Right lobe of liver (tissue), 6 donors: ENCODE data around the gene PCDHGC3. TPM values are rescaled to one million over a fixed set of nuclear protein-coding genes. Genes with fewer than 3 reads are reported as not detected.
A peak's percentile ranks its signal among the peaks of the same experiment; 100 is the strongest.

Source experiments
- ATAC-seq, 4 donors: fragments of 200-7000 bp; cut with Tn5 transposase; one replicate each; pipeline ENCODE4 v1.9.1; 2020; ENCODE audit warnings: mild to moderate bottlenecking in 4 of 4, moderate library complexity in 4 of 4
- DNase-seq, 3 donors: peaks; one replicate each; pipeline ENCODE4 v3.0.0-alpha.2; 2020
- H3K27ac ChIP-seq, 3 donors: fragments of 200-600 bp; one replicate each; pipeline ENCODE4 v1.8.0; 2022
- H3K27me3 ChIP-seq, 2 donors: fragments of 200-600 bp; one replicate each; pipeline ENCODE4 v1.8.0; 2022
- H3K36me3 ChIP-seq, 4 donors: fragments of 200-600 bp; sonication (generic) in 1 of 4; one replicate each; pipeline versions ENCODE4 v1.5.1 to v1.8.0; 2017 to 2022; ENCODE audit warnings: control low read depth in 1 of 4
- H3K4me1 ChIP-seq, 4 donors: fragments of 200-600 bp; sonication (generic) in 1 of 4; one replicate each; pipeline versions ENCODE4 v1.5.1 to v1.8.0; 2017 to 2022; ENCODE audit warnings: control low read depth in 1 of 4
- H3K4me3 ChIP-seq, 3 donors: fragments of 200-600 bp; one replicate each; pipeline ENCODE4 v1.8.0; 2022
- H3K9me3 ChIP-seq, 4 donors: fragments of 200-600 bp; sonication (generic) in 1 of 4; one replicate each; pipeline versions ENCODE4 v1.5.1 to v1.8.0; 2017 to 2022; ENCODE audit warnings: control low read depth in 1 of 4
- POLR2A ChIP-seq: fragments of 450-650 bp; IDR thresholded peaks from one replicate; pipeline ENCODE4 v1.6.1; 2017; ENCODE audit warnings: antibody characterized with exemption, mild to moderate bottlenecking
- WGBS: methylation state at CpG from one replicate; pipeline ENCODE4 v1.1.6; 2018; ENCODE audit warnings: low coverage, low lambda C conversion rate; ENCODE audit not compliant: insufficient coverage; ENCODE audit errors: missing lambda C conversion rate; 5-methylcytosine and 5-hydroxymethylcytosine counted together
- intact Hi-C, 2 donors: fragments of 100-400 bp; cut with DNase I; formaldehyde crosslinking; loops; one replicate each; pipeline versions ENCODE4 v1.11.2 to v1.14.1; 2022
- total RNA-seq, 6 experiments: library from RNA; depleted of rRNA in 2 of 6; stranded (reverse); fragments of >200 nt in 2 of 6; fragmentation: NEBNext Ultra II Directional in 3 of 6; extraction: Animal tissue kit (Norgen Biotek cat#: 25700) in 3 of 6; gene quantifications; one replicate each; pipeline versions ENCODE4 v1.1.0 to v1.2.4, GENCODE V29; 2016 to 2023
- TF ChIP-seq, protein P1 (sequence below), 4 donors: fragments of 200-600 bp in 3 of 4; fragments of 450-650 bp in 1 of 4; IDR thresholded peaks; one replicate each; pipeline versions ENCODE4 v1.5.1 to v1.8.0; 2016 to 2022; ENCODE audit warnings: antibody characterized with exemption in 4 of 4, mild to moderate bottlenecking in 2 of 4
- donor health status: DM: no; HTN: yes; CAD: no.
- donor health status: DM: no; HTN: no; CAD: no.
- donor health status: DM: no; HTN: no; CAD: no.
- donor health status: DM: no; HTN: yes; CAD: no.
- donor health status: DM: no; HTN: yes; CAD: no.

PCDHGC3 gene
- total RNA-seq, 6 experiments from 2014 or later = 6.1 to 10.6 (median 7.6) TPM

DNA sequence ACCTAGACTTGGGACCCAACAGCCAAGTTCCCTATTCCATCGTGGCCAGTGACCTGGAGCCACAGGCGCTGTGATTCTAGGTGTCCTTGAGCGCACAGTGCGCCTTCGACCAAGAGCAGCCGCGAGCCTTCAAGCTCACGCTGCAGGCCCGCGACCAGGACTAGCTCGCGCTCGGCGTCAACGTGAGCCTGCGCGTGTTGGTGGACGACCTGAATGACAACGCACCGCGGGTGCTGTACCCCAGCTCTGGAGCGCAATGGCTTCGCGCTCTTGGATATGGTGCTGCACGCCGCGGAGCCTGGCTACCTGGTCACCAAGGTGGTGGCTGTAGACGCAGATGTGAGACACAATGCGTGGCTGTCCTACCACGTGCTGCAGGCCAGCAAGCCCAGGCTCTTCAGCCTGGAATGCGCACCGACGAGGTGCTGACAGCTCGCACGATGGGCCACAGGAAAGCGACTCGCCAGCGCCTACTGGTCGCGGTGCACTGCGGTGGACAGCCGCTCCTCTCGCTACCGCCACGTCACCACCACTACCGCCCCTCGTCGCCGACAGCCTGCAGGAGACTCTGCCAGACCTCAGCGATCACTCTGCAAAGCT is 34.1 kb upstream of the PCDHGC3 start:
- TF ChIP-seq, protein P1, sequence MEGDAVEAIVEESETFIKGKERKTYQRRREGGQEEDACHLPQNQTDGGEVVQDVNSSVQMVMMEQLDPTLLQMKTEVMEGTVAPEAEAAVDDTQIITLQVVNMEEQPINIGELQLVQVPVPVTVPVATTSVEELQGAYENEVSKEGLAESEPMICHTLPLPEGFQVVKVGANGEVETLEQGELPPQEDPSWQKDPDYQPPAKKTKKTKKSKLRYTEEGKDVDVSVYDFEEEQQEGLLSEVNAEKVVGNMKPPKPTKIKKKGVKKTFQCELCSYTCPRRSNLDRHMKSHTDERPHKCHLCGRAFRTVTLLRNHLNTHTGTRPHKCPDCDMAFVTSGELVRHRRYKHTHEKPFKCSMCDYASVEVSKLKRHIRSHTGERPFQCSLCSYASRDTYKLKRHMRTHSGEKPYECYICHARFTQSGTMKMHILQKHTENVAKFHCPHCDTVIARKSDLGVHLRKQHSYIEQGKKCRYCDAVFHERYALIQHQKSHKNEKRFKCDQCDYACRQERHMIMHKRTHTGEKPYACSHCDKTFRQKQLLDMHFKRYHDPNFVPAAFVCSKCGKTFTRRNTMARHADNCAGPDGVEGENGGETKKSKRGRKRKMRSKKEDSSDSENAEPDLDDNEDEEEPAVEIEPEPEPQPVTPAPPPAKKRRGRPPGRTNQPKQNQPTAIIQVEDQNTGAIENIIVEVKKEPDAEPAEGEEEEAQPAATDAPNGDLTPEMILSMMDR (IDR thresholded peaks at IDR 0.05) = no peak
- H3K27me3 ChIP-seq = no peaks in the 10 kb centered on the region
- H3K4me3 ChIP-seq = no peak overlapping the region
- H3K36me3 ChIP-seq = no peaks in the 10 kb centered on the region
- no peaks in the 10 kb centered on the region for H3K4me1 ChIP-seq
- H3K27ac ChIP-seq = no peak overlapping the region
- intact Hi-C loops = no loop called here
- H3K9me3 ChIP-seq = no peaks in the 10 kb centered on the region
- no peak for DNase-seq
- WGBS = 40% methylated on average over 1 of the region's 50 CpGs
- ATAC-seq = no peak

DNA sequence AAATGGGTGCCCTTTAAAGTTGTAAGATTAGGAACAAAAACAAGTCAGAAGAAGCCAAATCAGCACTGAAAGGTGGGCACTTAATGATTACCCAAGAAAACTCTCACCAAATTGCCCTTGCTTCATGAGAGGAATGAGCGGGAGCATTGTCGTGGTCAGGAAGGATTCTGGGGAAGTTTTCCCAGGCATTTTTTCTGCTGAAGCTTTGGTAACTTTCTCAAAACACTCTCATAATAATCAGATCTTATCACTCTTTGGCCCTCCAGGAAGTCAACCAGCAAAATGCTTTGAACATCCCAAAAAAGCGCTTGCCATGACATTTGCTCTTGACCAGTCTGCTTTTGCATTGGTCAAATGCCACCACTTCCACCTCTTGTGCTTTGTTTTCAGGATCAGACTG is 10.4 kb upstream of the PCDHGC3 start:
- intact Hi-C loops = no loop called here
- WGBS = 97% methylated on average over 3 of the region's 3 CpGs
- no peaks in the 10 kb centered on the region for H3K27me3 ChIP-seq
- no peak for TF ChIP-seq POLR2A
- TF ChIP-seq, protein P1 (IDR thresholded peaks at IDR 0.05) = no peak
- H3K27ac ChIP-seq = no peak overlapping the region
- ATAC-seq = no peak
- no peaks in the 10 kb centered on the region for H3K36me3 ChIP-seq
- no peaks in the 10 kb centered on the region for H3K9me3 ChIP-seq
- no peak overlapping the region for H3K4me3 ChIP-seq
- no peak for DNase-seq
- no peaks in the 10 kb centered on the region for H3K4me1 ChIP-seq

DNA sequence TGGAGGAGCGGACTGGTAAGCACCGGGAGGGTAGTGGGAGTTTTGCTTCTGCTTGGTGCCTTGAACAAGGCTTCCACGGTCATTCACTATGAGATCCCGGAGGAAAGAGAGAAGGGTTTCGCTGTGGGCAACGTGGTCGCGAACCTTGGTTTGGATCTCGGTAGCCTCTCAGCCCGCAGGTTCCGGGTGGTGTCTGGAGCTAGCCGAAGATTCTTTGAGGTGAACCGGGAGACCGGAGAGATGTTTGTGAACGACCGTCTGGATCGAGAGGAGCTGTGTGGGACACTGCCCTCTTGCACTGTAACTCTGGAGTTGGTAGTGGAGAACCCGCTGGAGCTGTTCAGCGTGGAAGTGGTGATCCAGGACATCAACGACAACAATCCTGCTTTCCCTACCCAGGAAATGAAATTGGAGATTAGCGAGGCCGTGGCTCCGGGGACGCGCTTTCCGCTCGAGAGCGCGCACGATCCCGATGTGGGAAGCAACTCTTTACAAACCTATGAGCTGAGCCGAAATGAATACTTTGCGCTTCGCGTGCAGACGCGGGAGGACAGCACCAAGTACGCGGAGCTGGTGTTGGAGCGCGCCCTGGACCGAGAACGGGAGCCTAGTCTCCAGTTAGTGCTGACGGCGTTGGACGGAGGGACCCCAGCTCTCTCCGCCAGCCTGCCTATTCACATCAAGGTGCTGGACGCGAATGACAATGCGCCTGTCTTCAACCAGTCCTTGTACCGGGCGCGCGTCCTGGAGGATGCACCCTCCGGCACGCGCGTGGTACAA is 556 bp downstream of the PCDHGC3 start:
- intact Hi-C loops = loop anchor here in 1 of 2 donors (10.0 kb wide), 1 partner anchor 48 kb away; no protein-coding TSS in a partner anchor
- WGBS = 1% methylated on average over 26 of the region's 58 CpGs
- peak overlapping the region; percentile 59 to 77 (median 73) for H3K27ac ChIP-seq
- TF ChIP-seq POLR2A = no peak
- TF ChIP-seq, protein P1 (IDR thresholded peaks at IDR 0.05) = no peak
- peaks cover 0 to 8% (median 2%) of the 10 kb centered on the region in 4 donors for H3K4me1 ChIP-seq
- DNase-seq (peak in 2 of 3 donors; percentile 47 to 53), ATAC-seq (peak; percentile 59 to 67 (median 65))
- H3K36me3 ChIP-seq = no peaks in the 10 kb centered on the region
- H3K4me3 ChIP-seq = peak overlapping the region; percentile 55 to 67 (median 61)
- peaks cover 0 to 4% of the 10 kb centered on the region in 2 donors for H3K27me3 ChIP-seq
- H3K9me3 ChIP-seq = no peaks in the 10 kb centered on the region

DNA sequence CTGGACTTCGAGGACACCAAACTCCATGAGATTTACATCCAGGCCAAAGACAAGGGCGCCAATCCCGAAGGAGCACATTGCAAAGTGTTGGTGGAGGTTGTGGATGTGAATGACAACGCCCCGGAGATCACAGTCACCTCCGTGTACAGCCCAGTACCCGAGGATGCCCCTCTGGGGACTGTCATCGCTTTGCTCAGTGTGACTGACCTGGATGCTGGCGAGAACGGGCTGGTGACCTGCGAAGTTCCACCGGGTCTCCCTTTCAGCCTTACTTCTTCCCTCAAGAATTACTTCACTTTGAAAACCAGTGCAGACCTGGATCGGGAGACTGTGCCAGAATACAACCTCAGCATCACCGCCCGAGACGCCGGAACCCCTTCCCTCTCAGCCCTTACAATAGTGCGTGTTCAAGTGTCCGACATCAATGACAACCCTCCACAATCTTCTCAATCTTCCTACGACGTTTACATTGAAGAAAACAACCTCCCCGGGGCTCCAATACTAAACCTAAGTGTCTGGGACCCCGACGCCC is 1.3 kb downstream of the PCDHGC3 start:
- no peak for ATAC-seq
- intact Hi-C loops = loop anchor here in 1 of 2 donors (10.0 kb wide), 1 partner anchor 48 kb away; no protein-coding TSS in a partner anchor
- H3K4me3 ChIP-seq = peak overlapping the region; percentile 55 to 67 (median 61)
- no peak overlapping the region for H3K27ac ChIP-seq
- H3K9me3 ChIP-seq = no peaks in the 10 kb centered on the region
- peaks cover 0 to 8% (median 2%) of the 10 kb centered on the region in 4 donors for H3K4me1 ChIP-seq
- H3K36me3 ChIP-seq = no peaks in the 10 kb centered on the region
- 41% methylated on average over 22 of the region's 24 CpGs for WGBS
- DNase-seq = no peak
- no peak for TF ChIP-seq POLR2A
- TF ChIP-seq, protein P1 (IDR thresholded peaks at IDR 0.05) = no peak
- H3K27me3 ChIP-seq = peaks cover 0 to 4% of the 10 kb centered on the region in 2 donors
